CD4-positive, alpha-beta memory T cell (primary cell): ENCODE measurements around the gene ADGRL3. TPM values are rescaled to one million over a fixed set of nuclear protein-coding genes. Genes with fewer than 3 reads are reported as not detected.

ENCODE experiments used
- CTCF ChIA-PET: fragments of 350-600 bp; sonication (Branson Sonifier 250); formaldehyde crosslinking; loops from one replicate; lab custom pipeline; 2021; ENCODE audit warnings: inconsistent platforms; ENCODE audit not compliant: partially characterized antibody; lab: Charles Lee
- POLR2A ChIA-PET: fragments of 350-600 bp; sonication (Branson Sonifier 250); formaldehyde crosslinking; loops from one replicate; lab custom pipeline; 2021; ENCODE audit not compliant: partially characterized antibody; lab: Charles Lee
- DNase-seq, 5 donors: peaks; one replicate each; pipeline versions ENCODE4 v3.0.0 to v3.0.0-alpha.2; 2020 to 2022; ENCODE audit warnings: mixed read lengths in 1 of 5
- H3K27ac ChIP-seq: one replicate; pipeline ENCODE4 v1.7.0; 2013; ENCODE audit warnings: low read depth, low read length
- H3K27me3 ChIP-seq: 2 replicates; pipeline ENCODE4 v1.7.0; 2013; ENCODE audit warnings: mild to moderate bottlenecking, low read length, moderate library complexity; ENCODE audit not compliant: insufficient read depth
- H3K36me3 ChIP-seq: 2 replicates; pipeline ENCODE4 v1.7.0; 2013; ENCODE audit warnings: mild to moderate bottlenecking, low read length, moderate library complexity; ENCODE audit not compliant: insufficient read depth
- H3K4me1 ChIP-seq: 2 replicates; pipeline ENCODE4 v1.7.0; 2013; ENCODE audit warnings: mild to moderate bottlenecking, low read length, moderate library complexity; ENCODE audit not compliant: insufficient read depth
- H3K4me3 ChIP-seq, 2 donors: one replicate each; pipeline ENCODE4 v1.7.0; 2013; ENCODE audit warnings: low read length in 2 of 2, mild to moderate bottlenecking in 1 of 2
- H3K9me3 ChIP-seq, 2 donors: one replicate each; pipeline ENCODE4 v1.7.0; 2013; ENCODE audit warnings: low read length in 2 of 2, control low read depth in 1 of 2; ENCODE audit not compliant: control insufficient read depth in 1 of 2
- H3K27ac Mint-ChIP-seq, 7 donors: one replicate each; pipeline ENCODE4 v1.8.0; 2020 to 2021; ENCODE audit warnings: mixed read lengths in 7 of 7, mild to moderate bottlenecking in 6 of 7, inconsistent platforms in 3 of 7, moderate library complexity in 3 of 7
- H3K27me3 Mint-ChIP-seq, 2 donors: one replicate each; pipeline ENCODE4 v1.8.0; 2020 to 2021; ENCODE audit warnings: mixed read lengths in 2 of 2
- H3K36me3 Mint-ChIP-seq, 2 donors: one replicate each; pipeline ENCODE4 v1.8.0; 2020 to 2021; ENCODE audit warnings: mixed read lengths in 2 of 2, inconsistent platforms in 1 of 2, mild to moderate bottlenecking in 1 of 2
- H3K4me1 Mint-ChIP-seq, 4 donors: one replicate each; pipeline ENCODE4 v1.8.0; 2020 to 2021; ENCODE audit warnings: mixed read lengths in 4 of 4, mild to moderate bottlenecking in 1 of 4
- H3K4me3 Mint-ChIP-seq, 8 donors: one replicate each; pipeline ENCODE4 v1.8.0; 2020 to 2021; ENCODE audit warnings: mixed read lengths in 8 of 8, mild to moderate bottlenecking in 7 of 8, moderate library complexity in 6 of 8, inconsistent platforms in 3 of 8
- H3K9me3 Mint-ChIP-seq, 8 donors: one replicate each; pipeline ENCODE4 v1.8.0; 2020 to 2021; ENCODE audit warnings: mixed read lengths in 8 of 8, mild to moderate bottlenecking in 5 of 8, inconsistent platforms in 3 of 8, moderate library complexity in 1 of 8
- intact Hi-C: fragments of 100-400 bp; cut with micrococcal nuclease; formaldehyde crosslinking; loops from one replicate; pipeline ENCODE4 v1.15.1; 2023
- polyA plus RNA-seq, 2 donors: library from polyadenylated mRNA; unstranded; fragments of 300-500 nt; fragmentation: Illumina TruSeq; gene quantifications; one replicate each; pipeline ENCODE4 v1.2.3, GENCODE V29; 2021
- total RNA-seq, 2 experiments: library from RNA; stranded (reverse); gene quantifications; one replicate each; pipeline ENCODE4 v1.2.3, GENCODE V29; 2021

The ADGRL3 gene
- total and polyA plus RNA-seq, 4 experiments from 2014 or later, result not detected

- no peak overlapping the region for H3K4me3 ChIP-seq
- H3K36me3 ChIP-seq, result no peaks in the 10 kb centered on the region
- intact Hi-C loops, result no loop called here
- H3K4me1 ChIP-seq, result no peaks in the 10 kb centered on the region
- H3K27ac ChIP-seq, result no peak overlapping the region
- CTCF ChIA-PET, result no interaction called here
- H3K27me3 ChIP-seq, result no peaks in the 10 kb centered on the region
- Mint-ChIP-seq H3K36me3 (no peaks in the 10 kb centered on the region), H3K27me3 (no peaks in the 10 kb centered on the region), H3K4me1 (no peaks in the 10 kb centered on the region), H3K27ac (peak overlapping the region in 1 of 7 donors; percentile 22), H3K4me3 (no peak overlapping the region), H3K9me3 (peaks cover 0 to 18% (median 8%) of the 10 kb centered on the region in 8 donors)
- POLR2A ChIA-PET, result no interaction called here
- DNase-seq, result no peak
- no peaks in the 10 kb centered on the region for H3K9me3 ChIP-seq
Measured at GRCh38 chr4:61995717-61996340, 795.7 kb downstream of the ADGRL3 start.

GRCh38 chr4:61996943-61997342 lies 796.8 kb downstream of the ADGRL3 start:
- no peaks in the 10 kb centered on the region for H3K4me1 ChIP-seq
- CTCF ChIA-PET, result no interaction called here
- Mint-ChIP-seq H3K9me3 (peaks cover 0 to 18% (median 7%) of the 10 kb centered on the region in 8 donors), H3K4me3 (no peak overlapping the region), H3K27ac (no peak overlapping the region), H3K36me3 (no peaks in the 10 kb centered on the region), H3K27me3 (no peaks in the 10 kb centered on the region), H3K4me1 (no peaks in the 10 kb centered on the region)
- no peaks in the 10 kb centered on the region for H3K27me3 ChIP-seq
- DNase-seq, result no peak
- H3K27ac ChIP-seq, result no peak overlapping the region
- no peak overlapping the region for H3K4me3 ChIP-seq
- H3K9me3 ChIP-seq, result no peaks in the 10 kb centered on the region
- POLR2A ChIA-PET, result no interaction called here
- intact Hi-C loops, result no loop called here
- no peaks in the 10 kb centered on the region for H3K36me3 ChIP-seq

- no peak overlapping the region for H3K27ac Mint-ChIP-seq
- intact Hi-C loops, result no loop called here
- peaks cover 0 to 14% (median 7%) of the 10 kb centered on the region in 8 donors for H3K9me3 Mint-ChIP-seq
Measured at GRCh38 chr4:61997831-61998230, 797.7 kb downstream of the ADGRL3 start.

GRCh38 chr4:62003695-62004094 lies 803.6 kb downstream of the ADGRL3 start:
- H3K36me3 Mint-ChIP-seq, result no peaks in the 10 kb centered on the region
- no peak overlapping the region for H3K27ac Mint-ChIP-seq
- peaks cover 0 to 21% (median 6%) of the 10 kb centered on the region in 8 donors for H3K9me3 Mint-ChIP-seq
- H3K4me3 Mint-ChIP-seq, result no peak overlapping the region
- Histone ChIP-seq H3K9me3 (no peaks in the 10 kb centered on the region), H3K27ac (no peak overlapping the region), H3K4me3 (no peak overlapping the region), H3K4me1 (no peaks in the 10 kb centered on the region), H3K27me3 (no peaks in the 10 kb centered on the region), H3K36me3 (no peaks in the 10 kb centered on the region)
- intact Hi-C loops, result no loop called here
- ChIA-PET CTCF (no interaction called here), POLR2A (no interaction called here)
- no peaks in the 10 kb centered on the region for H3K4me1 Mint-ChIP-seq
- H3K27me3 Mint-ChIP-seq, result no peaks in the 10 kb centered on the region
- no peak for DNase-seq

More at GRCh38 chr4:61997831-61998230, 797.7 kb downstream of the ADGRL3 start:
- H3K36me3 ChIP-seq, result no peaks in the 10 kb centered on the region
- no peaks in the 10 kb centered on the region for H3K27me3 ChIP-seq
- no peak overlapping the region for H3K27ac ChIP-seq
- DNase-seq, result no peak
- ChIA-PET POLR2A (no interaction called here), CTCF (no interaction called here)
- Mint-ChIP-seq H3K27me3 (no peaks in the 10 kb centered on the region), H3K36me3 (no peaks in the 10 kb centered on the region), H3K4me1 (no peaks in the 10 kb centered on the region), H3K4me3 (no peak overlapping the region)
- no peaks in the 10 kb centered on the region for H3K4me1 ChIP-seq
- H3K9me3 ChIP-seq, result no peaks in the 10 kb centered on the region
- no peak overlapping the region for H3K4me3 ChIP-seq

GRCh38 chr4:62004881-62005280 lies 804.8 kb downstream of the ADGRL3 start:
- intact Hi-C loops, result no loop called here
- ChIA-PET CTCF (no interaction called here), POLR2A (no interaction called here)
- H3K27me3 Mint-ChIP-seq, result no peaks in the 10 kb centered on the region
- Histone ChIP-seq H3K36me3 (no peaks in the 10 kb centered on the region), H3K27me3 (no peaks in the 10 kb centered on the region), H3K4me3 (no peak overlapping the region), H3K9me3 (no peaks in the 10 kb centered on the region), H3K4me1 (no peaks in the 10 kb centered on the region), H3K27ac (no peak overlapping the region)
- H3K4me3 Mint-ChIP-seq, result no peak overlapping the region
- H3K9me3 Mint-ChIP-seq, result peaks cover 2 to 24% (median 6%) of the 10 kb centered on the region in 8 donors
- no peaks in the 10 kb centered on the region for H3K4me1 Mint-ChIP-seq
- H3K36me3 Mint-ChIP-seq, result no peaks in the 10 kb centered on the region
- DNase-seq, result no peak
- no peak overlapping the region for H3K27ac Mint-ChIP-seq

- Mint-ChIP-seq H3K9me3 (peaks cover 2 to 27% (median 5%) of the 10 kb centered on the region in 8 donors), H3K27me3 (no peaks in the 10 kb centered on the region), H3K4me3 (no peak overlapping the region), H3K27ac (no peak overlapping the region), H3K36me3 (no peaks in the 10 kb centered on the region), H3K4me1 (no peaks in the 10 kb centered on the region)
- intact Hi-C loops, result no loop called here
- DNase-seq, result no peak
- no peaks in the 10 kb centered on the region for H3K27me3 ChIP-seq
- no peak overlapping the region for H3K4me3 ChIP-seq
- no peaks in the 10 kb centered on the region for H3K9me3 ChIP-seq
- H3K4me1 ChIP-seq, result no peaks in the 10 kb centered on the region
- ChIA-PET POLR2A (no interaction called here), CTCF (no interaction called here)
- H3K27ac ChIP-seq, result no peak overlapping the region
- H3K36me3 ChIP-seq, result no peaks in the 10 kb centered on the region
Measured at GRCh38 chr4:62006108-62006507, 806.0 kb downstream of the ADGRL3 start.

GRCh38 chr4:62015043-62015739 lies 815.1 kb downstream of the ADGRL3 start:
- no peaks in the 10 kb centered on the region for H3K27me3 ChIP-seq
- no peak overlapping the region for H3K27ac ChIP-seq
- intact Hi-C loops, result no loop called here
- no peak for DNase-seq
- no peaks in the 10 kb centered on the region for H3K36me3 ChIP-seq
- H3K4me3 ChIP-seq, result no peak overlapping the region
- H3K9me3 ChIP-seq, result no peaks in the 10 kb centered on the region
- no peaks in the 10 kb centered on the region for H3K27me3 Mint-ChIP-seq
- no peak overlapping the region for H3K27ac Mint-ChIP-seq
- ChIA-PET POLR2A (no interaction called here), CTCF (no interaction called here)
- no peaks in the 10 kb centered on the region for H3K36me3 Mint-ChIP-seq
- no peak overlapping the region for H3K4me3 Mint-ChIP-seq
- H3K9me3 Mint-ChIP-seq, result peaks cover 7 to 25% (median 12%) of the 10 kb centered on the region in 8 donors
- no peaks in the 10 kb centered on the region for H3K4me1 ChIP-seq
- no peaks in the 10 kb centered on the region for H3K4me1 Mint-ChIP-seq
